Kasumi-1 (cell line): ENCODE results near the gene YWHAG.
"Not testable (repeated sequence)": the region's sequence is repeated elsewhere in the genome, so short reads cannot be mapped to it uniquely, and the experiment has no call there.

ENCODE experiments used
- DNase-seq, 2 experiments: peaks; one replicate each; lab custom pipeline; 2025; lab: John Stamatoyannopoulos, UW

YWHAG gene

DNA sequence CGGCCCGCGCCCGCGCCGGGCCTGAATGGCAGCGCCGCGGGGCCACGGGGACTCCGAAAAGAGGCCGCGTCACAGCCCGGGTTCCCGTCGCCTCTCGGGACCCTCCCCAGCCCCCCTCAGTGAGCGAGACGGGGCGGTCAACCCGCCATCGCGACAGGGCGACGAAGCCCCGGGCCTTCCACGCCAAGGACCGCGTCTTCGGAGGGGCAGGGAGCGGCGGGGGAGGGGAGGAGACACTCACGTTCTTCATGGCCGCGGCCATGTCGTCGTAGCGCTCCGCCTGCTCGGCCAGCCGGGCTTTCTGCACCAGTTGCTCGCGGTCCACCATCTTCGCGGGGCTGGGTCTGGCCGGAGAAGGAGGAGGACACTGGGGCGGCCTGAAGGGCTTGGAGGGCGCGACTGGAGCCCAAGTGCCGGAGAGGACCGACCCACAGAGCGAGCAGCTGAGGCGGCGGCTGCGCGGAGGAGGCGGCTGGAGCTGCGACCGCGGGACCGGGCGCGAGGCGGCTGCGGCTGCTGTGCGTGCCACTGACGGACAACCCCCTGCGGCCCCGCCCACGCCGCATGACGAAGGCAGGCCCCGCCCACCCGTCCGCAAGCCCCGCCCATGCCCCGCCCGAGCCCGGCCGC is at the start of gene YWHAG:
YWHAG (minus strand) TSS at position 511 of the 630 bp plus-strand sequence; CDS start at position 328, 183 bp downstream.
- peak; percentile 74 to 82 for DNase-seq

DNA sequence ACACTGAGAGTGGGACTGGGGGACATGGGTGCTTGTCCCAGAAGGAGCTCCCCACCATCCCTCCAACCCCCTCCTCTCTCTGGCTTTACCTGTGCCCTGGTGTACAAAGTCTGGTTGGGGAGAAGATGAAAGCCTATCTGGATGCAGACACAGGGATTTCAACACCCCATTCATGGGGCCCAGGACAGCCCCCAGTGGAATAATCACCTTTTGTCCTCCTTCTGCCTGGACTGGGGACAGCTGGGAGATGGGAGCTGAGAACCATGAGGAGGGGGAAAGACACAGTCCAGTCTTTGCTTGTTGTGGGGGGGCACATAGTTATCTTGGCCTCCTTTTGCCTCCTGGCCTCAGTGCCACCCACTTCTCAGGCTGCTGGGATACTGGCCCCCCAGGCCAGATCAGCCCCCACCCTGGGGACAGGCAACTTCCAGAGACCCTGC is 49.4 kb upstream of the YWHAG start:
- DNase-seq = no peak

DNA sequence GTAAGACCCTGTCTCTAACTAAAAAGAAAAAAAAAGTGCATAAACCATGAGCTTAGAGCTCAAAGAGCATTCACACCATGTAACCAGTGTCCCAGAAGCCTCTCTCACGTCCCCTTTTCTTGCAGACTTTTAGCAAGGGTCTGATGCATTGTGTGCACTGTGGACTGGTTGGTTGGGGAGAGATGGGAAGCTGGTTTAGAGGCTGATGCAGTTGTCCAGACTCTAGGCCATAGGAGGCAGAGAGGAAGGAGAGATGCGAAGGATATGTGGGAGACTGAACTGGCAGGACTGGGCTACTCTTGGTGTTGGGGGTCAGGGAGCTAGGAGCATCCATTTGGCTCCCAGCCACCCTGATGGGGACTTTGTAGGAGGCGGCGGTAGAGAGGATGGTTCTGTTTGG is 48.9 kb upstream of the YWHAG start:
- no peak for DNase-seq

DNA sequence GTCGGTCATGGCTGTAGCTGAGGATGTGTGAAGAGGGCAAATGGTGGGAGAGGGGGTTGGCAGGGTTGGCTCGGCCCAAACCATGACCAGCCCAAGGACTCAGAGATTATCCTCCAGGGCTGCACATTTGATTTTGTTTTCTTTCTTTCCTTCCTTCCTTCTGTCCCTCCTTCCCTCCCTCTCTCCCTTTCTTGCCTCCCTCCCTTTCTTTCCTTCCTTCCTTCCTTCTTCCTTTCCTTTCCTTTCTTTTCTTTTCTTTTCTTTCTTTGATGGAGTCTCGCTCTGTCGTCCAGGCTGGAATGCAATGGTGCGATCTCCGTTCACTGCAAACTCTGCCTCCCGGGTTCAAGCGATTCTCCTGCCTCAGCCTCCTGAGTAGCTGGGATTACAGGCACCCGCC is 46.9 kb upstream of the YWHAG start:
- DNase-seq = no peak

DNA sequence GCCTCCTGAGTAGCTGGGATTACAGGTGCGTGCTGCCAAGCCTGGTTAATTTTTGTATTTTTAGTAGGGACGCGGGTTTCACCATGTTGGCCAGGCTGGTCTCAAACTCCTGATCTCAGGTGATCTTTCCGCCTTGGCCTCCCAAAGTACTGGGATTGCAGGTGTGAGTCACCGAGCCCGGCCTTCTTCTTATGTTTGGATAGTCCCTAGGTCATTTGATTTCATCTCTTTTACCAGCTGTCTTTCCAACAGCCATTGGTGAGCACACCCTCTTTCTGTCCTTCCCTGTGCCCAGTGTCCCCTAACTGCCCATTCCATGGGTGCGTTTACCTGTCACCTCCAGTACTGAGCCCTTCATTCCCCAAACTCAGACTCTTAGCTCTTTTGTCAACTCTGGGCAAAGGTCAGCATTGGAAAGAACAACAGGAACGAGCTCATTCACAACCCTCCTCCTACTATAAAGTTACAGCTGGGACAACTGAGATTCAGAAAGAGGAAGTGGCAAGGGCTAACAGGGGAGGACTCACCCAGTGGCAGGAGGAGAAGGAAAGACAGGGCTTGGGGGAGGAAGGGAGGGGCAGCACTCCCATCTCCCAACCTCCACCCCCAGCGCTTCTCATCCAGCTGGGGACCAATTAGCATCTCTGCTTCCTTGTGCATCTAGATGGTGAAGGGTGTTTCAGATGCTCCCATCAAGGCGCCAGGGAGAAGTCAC is 45.1 kb upstream of the YWHAG start:
- DNase-seq = peak; percentile 94 to 96

DNA sequence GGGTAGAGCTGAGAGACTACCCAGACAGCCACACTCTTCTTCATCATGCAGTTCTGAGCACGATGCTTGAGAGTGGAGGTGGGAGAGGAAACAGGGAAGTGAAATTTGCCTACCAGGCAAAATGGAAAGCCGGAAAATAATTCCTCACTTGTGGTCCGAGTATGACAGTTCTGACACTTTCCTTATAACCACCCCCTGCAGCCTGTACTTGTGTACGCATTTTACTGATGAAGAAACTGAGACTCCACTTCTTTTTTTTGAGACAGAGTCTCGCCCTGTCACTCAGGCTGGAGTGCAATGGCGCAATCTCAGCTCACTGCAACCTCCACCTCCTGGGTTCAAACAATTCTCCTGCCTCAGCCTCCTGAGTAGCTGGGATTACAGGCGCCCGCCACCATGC is 44.3 kb upstream of the YWHAG start:
- DNase-seq = peak in 1 of 2 experiments; percentile 13

DNA sequence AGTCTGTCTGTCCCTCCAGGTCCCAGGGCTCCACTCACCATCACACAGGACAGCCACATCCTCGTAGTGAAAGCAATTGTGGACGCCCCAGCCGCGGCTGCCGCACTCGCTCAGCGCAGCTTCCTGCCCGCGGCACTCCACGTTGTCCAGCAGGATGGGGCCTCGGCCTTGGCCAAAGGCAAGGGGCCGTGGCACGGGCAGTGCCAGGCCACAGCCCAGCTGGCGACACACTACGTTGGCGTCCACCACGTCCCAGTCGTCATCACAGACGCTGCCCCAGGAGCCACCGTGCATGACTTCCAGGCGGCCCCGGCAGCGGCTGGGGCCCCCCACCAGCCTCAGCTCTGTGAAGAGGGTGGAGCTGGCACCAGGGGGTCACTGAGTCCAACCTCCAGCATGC is 41.5 kb upstream of the YWHAG start:
- DNase-seq = no peak

DNA sequence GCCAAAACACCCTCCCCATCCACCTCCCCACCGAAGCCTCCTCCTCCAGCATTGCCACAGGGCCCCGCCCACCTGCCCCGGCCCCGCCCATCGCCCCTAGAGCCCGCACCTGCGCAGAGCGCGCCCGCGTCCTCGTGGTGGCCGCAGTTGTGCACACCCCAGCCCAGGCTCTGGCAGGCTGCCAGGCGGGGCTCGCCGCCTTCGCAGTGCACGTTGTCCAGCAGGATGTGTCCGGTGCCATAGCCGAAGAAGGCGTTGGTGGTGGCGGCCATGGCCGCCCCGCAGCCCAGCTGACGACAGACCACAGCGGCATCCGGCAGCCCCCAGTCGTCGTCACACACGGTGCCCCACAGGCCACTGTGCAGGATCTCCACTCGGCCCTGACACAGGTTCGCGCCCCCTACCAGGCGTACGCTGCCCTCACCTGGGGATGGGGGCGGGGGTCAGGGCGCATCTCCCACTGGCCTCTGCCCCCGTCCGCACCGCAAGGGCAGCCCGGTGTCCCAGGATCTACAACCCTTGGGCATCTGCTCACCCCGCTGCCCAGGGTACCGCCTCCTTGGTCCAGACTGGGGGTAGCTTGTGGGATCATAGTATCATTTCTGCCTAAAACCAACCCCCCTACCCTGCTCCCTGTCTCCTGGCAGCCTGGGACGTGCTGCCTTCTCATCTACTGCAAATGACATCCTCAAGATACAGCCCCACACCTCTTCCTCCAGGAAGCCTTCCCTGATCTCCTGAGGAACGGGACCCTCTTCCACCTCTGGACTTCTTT is 38.8 kb upstream of the YWHAG start:
- DNase-seq = peak; percentile 55 to 58

DNA sequence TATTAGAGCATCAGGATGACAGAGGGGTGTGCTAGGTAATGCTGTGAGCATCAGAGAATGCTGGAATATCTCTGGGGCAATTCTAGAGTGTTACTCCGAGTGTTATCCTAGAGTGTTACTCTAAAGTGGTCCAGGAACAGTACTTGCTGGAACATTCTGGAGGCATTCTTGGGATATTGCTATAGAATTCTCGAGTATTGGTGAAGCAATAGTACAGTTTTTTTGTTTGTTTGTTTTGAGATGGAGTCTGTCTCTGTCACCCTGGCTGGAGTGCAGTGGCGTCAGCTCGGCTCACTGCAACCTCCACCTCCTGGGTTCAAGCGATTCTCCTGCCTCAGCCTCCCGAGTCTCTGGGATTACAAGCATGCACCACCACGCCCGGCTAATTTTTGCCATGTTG is 38.1 kb upstream of the YWHAG start:
- no peak for DNase-seq

DNA sequence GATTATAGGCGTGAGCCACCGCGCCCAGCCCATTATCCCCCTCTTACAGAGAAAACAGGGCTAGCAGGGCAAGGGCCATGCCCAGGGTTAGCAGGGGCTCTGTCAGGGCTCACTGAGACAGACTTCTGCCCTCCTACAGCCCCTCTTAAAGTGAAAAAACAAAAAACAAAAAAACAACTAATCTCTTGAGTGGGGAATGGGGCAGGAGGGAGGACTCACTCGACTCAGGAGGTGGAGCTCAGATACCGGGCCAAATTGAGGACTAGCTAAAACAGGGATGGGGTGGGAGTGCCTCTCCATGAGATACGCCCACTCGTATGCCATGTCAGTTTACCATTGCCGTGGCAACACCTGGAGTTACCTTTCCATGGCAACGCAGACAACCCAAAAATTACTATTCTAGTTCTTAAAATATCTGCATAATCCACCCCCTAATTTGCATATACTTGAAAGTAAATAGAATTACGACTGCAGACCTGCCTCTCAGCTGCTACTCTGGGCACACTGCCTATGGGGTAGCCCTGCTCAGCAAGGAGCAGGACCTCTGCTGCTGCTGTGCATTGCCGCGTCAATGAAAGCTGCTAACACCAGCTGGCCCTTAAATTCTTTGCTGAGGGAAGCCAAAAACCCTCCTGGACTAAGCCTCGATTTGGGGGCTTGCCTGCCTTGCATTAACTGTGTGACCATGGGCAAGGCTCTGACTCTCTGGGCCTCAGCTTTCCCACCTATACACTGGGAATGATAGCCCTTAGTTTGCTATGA is 37.4 kb upstream of the YWHAG start:
- no peak for DNase-seq

DNA sequence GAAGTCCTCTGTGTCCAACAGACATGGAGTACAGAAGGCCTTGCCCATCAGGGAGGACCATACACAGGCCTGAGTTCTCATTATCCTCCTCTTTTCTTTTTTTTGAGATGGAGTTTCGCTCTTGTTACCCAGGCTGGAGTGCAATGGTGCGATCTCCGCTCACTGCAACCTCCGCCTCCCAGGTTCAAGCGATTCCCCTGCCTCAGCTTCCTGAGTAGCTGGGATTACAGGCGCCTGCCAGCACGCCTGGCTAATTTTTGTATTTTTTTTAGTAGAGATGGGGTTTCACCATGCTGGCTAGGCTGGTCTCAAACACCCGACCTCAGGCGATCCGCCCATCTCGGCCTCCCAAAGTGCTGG is 36.8 kb upstream of the YWHAG start:
- not testable (repeated sequence) for DNase-seq

DNA sequence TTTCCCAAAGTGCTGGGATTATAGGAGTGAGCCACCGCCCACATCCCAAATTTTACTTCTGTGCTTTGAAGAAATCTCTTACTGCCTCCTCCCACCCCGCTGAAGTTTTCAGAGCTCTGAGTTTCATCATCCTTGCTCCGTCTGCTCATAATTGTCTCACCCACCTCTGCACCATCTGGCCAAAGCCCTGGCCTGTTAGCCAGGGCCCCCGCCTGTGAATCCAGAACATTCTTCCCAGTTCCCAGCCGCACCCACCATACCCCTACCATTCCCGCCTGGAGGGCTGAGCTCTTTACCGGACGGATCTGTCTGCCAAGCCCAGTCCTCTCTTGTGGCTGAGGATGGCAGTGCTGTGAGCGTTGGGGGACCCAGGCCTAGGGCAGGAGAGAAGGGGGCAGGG is 36.2 kb upstream of the YWHAG start:
- no peak for DNase-seq

DNA sequence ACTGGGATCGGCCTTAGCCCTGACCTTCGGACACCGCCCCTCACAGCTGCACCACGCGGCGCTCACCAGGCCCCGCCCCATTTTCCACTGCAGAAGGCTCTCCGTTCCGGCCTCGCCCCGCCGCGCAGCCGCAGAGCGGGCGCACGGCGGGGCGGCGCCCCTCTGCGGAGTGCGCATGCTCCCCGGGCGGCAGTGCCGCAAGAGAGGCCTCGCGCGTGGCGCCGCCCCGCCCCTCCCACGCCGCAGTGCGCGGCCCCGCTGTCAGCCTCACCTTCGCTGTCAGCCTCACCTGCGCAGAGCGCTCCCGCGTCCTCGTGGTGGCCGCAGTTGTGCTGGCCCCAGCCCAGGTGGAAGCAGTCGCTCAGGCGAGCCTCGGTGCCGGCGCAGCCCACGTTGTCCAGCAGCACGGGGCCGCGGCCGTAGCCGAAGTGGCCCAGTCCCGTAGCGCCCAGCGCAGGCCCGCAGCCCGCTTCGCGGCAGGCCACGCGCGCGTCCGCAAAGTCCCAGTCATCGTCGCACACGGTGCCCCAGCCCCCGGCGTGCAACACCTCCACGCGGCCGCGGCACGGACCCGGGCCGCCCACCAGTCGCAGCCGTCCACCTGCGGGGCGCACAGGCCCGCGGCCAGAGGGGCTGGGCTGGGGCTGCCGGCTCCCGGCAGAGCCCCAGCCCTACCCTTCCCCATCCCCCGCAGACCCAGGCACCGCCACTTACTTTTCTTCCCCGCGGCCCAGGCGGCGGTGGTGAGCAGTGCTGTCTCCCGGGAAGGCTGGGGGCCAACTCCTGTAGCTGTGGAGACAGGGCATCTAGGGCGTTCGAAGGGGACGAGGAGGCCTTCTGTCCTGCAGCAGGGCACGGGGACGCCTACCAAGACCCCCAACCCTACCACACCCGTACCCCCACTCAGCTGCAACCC is 34.6 kb upstream of the YWHAG start:
- DNase-seq = peak; percentile 82 to 85

DNA sequence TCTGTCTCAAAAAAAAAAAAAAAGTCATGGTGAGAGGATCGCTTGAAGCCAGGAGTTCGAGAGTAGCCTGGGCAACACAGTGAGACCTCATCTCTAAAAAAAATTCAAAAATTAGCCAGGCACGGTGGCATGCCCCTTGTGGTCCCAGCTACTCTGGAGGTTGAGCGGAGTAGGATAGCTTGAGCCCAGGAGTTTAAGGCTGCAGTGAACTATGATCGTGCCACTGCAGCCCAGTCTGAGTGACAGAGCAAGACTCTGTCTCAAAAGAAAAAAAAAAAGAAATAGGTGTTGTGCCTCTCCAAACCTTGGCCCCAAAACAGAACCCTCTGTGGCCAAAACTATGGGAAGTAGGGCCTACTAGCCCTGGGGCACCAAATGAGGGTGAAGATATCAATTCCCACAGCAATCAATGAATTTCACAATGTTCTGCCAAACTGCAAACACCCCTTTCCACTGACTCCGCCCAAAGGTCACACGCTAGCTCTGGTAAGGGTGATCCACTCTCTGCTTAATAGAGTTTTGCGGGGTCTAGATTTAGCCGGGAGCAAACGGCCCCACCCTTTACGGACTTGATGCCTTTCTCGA is 33.8 kb upstream of the YWHAG start:
- DNase-seq = no peak

DNA sequence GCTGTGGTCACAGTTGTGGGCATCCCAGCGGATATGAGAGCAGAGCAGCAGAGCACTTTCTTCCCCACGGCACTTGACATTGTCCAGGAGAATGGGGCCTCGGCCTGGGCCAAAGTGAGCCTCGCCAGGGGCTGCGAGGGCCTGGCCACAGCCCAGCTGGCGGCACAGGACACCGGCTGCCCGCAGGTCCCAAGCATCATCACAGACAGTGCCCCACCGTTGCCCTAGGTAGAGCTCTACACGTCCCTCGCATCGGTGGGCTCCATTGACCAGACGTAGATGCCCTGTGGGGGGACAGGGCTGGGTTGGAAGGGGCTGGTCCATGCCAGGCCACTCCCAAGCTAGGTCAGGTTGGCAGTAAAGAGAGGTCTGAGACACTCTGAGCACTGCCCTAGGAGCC is 31.3 kb upstream of the YWHAG start:
- DNase-seq = no peak

DNA sequence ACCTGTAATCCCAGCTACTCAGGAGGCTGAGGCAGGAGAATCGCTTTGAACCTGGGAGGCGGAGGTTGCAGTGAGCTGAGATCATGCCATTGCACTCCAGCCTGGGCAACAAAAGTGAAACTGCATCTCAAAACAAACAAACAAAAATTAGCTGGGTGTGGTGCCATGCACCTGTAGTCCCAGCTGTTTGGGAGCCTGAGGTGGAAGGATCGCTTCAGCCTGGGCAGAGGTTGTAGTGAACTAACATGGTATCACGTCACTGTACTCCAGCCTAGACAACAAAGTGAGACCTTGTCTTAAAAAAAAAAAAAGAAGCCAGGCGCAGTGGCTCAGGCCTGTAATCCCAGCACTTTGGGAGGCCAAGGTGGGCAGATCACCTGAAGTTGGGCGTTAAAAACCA is 29.0 kb upstream of the YWHAG start:
- DNase-seq = not testable (repeated sequence)

DNA sequence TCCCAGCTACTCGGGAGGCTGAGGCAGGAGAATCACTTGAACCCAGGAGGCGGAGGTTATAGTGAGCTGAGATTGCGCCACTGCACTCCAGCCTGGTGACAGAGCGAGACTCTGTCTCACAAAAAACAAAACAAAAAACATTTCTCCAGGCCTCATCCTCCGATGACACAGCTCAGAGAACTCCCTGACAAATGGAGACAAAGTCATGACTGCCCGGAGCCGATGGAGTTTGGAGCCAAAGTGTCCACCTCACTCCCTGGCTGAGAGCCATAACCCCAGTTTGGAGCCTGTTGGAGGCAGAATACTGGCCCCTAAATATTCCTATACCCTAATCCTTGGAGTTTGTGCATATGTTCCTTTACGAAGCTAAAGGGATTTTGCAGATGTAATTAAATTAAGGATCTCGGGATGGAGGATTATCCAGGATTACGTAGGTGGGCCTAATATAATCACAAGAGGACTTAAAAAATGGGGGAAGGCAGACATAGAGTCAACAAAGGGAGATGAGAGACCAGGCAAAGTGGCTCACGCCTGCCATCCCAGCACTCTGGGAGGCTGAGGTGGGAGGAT is 28.0 kb upstream of the YWHAG start:
- DNase-seq = no peak

DNA sequence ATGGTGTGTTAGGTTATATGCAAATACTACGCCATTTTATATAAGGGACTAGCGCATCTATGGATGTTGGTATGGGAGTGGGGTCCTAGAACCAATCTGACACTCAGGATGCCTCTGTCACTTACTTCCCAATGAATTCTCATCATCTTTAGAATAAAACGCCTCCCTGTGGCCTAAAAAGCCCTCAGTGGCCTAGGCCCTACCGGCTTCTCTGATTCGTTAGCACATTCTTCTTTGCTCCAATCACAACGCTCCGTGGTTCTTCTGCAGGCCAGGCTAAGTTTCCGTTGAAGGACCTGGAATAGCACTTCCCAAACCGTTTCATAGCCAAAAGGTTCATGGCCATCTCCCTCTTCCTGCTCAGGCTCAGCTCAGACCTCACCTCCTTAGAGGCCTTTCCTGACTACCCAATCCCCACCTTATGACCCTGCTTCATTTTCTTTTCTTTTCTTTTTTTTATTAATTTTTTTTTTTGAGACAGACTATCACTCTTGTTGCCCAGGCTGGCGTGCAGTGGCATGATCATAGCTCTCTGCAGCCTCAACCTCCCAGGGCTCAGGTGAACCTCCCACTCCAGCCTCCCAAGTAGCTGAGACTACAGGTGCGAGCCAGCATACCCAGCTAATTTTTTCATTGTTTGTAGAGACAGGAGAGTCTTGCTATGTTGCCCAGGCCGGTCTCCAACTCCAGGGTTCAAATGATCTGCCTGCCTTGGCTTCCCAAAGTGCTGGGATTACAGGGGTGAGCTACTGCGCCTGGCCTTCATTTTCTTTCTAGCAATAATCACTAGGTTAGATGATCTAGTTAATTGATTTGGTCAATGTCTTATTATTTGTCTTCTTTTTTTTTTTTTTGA is 24.5 kb upstream of the YWHAG start:
- DNase-seq = peak; percentile 13 to 33

DNA sequence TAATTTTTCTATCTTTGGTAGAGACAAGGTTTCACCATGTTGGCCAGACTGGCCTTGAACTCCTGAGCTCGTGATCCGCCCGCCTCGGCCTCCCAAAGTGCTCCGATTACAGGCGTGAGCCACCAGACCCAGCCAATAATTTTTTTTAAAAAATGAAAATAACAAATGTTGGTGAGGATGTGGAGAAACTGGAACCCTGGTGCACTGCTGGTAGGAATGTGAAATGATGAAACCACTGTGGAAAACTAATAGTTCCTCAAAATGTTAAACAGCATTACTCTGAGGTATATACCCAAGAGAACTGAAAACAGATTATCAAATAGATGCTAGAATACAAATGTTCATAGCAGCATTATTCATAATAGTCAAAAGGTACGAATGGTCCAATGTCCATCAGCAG is 23.0 kb upstream of the YWHAG start:
- DNase-seq = no peak

DNA sequence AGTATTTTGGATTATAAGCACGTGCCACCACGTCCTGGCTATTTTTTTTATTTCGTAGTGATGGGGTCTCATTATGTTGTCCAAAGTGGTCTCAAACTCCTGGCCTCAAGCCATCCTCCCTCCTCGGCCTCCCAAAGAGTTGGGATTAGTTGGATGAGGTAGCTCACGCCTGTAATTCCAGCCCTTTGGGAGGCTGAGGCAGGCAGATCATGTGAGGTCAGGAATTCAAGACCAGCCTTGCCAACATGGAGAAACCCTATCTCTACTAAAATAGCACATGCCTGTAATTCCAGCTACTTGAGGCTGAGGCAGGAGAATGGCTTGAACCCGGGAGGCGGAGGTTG is 21.8 kb upstream of the YWHAG start:
- no peak for DNase-seq
